IMR-90 (cell line): ENCODE results near the gene RET. TPM values are rescaled to one million over a fixed set of nuclear protein-coding genes. Genes with fewer than 3 reads are reported as not detected.

ENCODE experiments used
- ATAC-seq: fragments of 200-7000 bp; cut with Tn5 transposase; 2 replicates; pipeline ENCODE4 v1.9.1; 2020; ENCODE audit warnings: low read depth, mild to moderate bottlenecking, moderate library complexity
- BruUV-seq: library from RNA; stranded (reverse); fragments of 400-500 nt; replicated peaks from 2 replicates; lab custom pipeline; 2021; lab: Mats Ljungman, UMichigan
- CTCF ChIA-PET: fragments of 300-600 bp; formaldehyde crosslinking; extraction: SDS; loops from one replicate; lab custom pipeline; 2021; ENCODE audit warnings: antibody characterized with exemption; lab: Yijun Ruan, JAX
- POLR2A ChIA-PET: fragments of 300-600 bp; sonication (Branson Sonifier 250); formaldehyde crosslinking; loops from one replicate; lab custom pipeline; 2022; ENCODE audit warnings: antibody characterized with exemption; ENCODE audit not compliant: unreplicated experiment; lab: Charles Lee
- DNase-seq: peaks from one replicate; pipeline ENCODE4 v3.0.0; 2013
- H2AFZ ChIP-seq: replicated peaks from 2 replicates; pipeline ENCODE3; 2013; ENCODE audit warnings: low read length, mild to moderate bottlenecking; ENCODE audit not compliant: poor library complexity
- H2AK5ac ChIP-seq: 2 replicates; pipeline ENCODE4 v1.6.1; 2013; ENCODE audit warnings: low read depth, low read length, inconsistent platforms
- H2AK9ac ChIP-seq: replicated peaks from 2 replicates; pipeline ENCODE3; 2013; ENCODE audit warnings: mild to moderate bottlenecking, low read depth, low read length, moderate library complexity; ENCODE audit not compliant: poor library complexity
- H2BK120ac ChIP-seq: 2 replicates; pipeline ENCODE4 v1.6.1; 2013; ENCODE audit warnings: low read depth, low read length, inconsistent platforms
- H2BK15ac ChIP-seq: 3 replicates; pipeline ENCODE4 v1.6.1; 2013; ENCODE audit warnings: low read depth, low read length, inconsistent platforms
- H2BK20ac ChIP-seq: 2 replicates; pipeline ENCODE4 v1.6.1; 2013; ENCODE audit warnings: low read depth, mild to moderate bottlenecking, inconsistent platforms, low read length, moderate library complexity
- H2BK5ac ChIP-seq: 2 replicates; pipeline ENCODE4 v1.6.1; 2013; ENCODE audit warnings: mild to moderate bottlenecking, low read depth, low read length, inconsistent platforms; ENCODE audit not compliant: poor library complexity, severe bottlenecking
- H3K14ac ChIP-seq: replicated peaks from 2 replicates; pipeline ENCODE4 v1.6.1; 2013; ENCODE audit warnings: low read depth, low read length, inconsistent platforms
- H3K18ac ChIP-seq: 2 replicates; pipeline ENCODE4 v1.6.1; 2013; ENCODE audit warnings: low read depth, low read length, control low read depth
- H3K23ac ChIP-seq: 2 replicates; pipeline ENCODE4 v1.6.1; 2013; ENCODE audit warnings: low read depth, low read length, inconsistent platforms
- H3K27ac ChIP-seq: 2 replicates; pipeline ENCODE4 v1.5.1; 2013; ENCODE audit warnings: mild to moderate bottlenecking, control low read depth, low read length; ENCODE audit not compliant: insufficient read depth
- H3K27me3 ChIP-seq: 2 replicates; pipeline ENCODE4 v1.6.1; 2013; ENCODE audit warnings: low read length; ENCODE audit not compliant: control insufficient read depth, insufficient read depth
- H3K36me3 ChIP-seq: 2 replicates; pipeline ENCODE4 v1.6.1; 2013; ENCODE audit warnings: low read length, mixed read lengths; ENCODE audit not compliant: control insufficient read depth, insufficient read depth
- H3K4ac ChIP-seq: 2 replicates; pipeline ENCODE4 v1.6.1; 2013; ENCODE audit warnings: low read depth, low read length, inconsistent platforms
- H3K4me1 ChIP-seq: 2 replicates; pipeline ENCODE4 v1.6.1; 2013; ENCODE audit warnings: low read length, mixed read lengths; ENCODE audit not compliant: control insufficient read depth, insufficient read depth
- H3K4me2 ChIP-seq: 2 replicates; pipeline ENCODE4 v1.6.1; 2013; ENCODE audit warnings: low read depth, mild to moderate bottlenecking, control low read depth, low read length, moderate library complexity
- H3K4me3 ChIP-seq: 2 replicates; pipeline ENCODE4 v1.5.1; 2013; ENCODE audit warnings: low read depth, mild to moderate bottlenecking, control low read depth, low read length, moderate library complexity; ENCODE audit not compliant: insufficient read depth
- H3K56ac ChIP-seq: 2 replicates; pipeline ENCODE4 v1.6.1; 2013; ENCODE audit warnings: low read length, inconsistent platforms; ENCODE audit not compliant: insufficient read depth; ENCODE audit errors: extremely low read depth
- H3K79me1 ChIP-seq, 2 experiments: 2 replicates each; pipeline ENCODE4 v1.6.1; 2013; ENCODE audit warnings: low read length in 2 of 2, inconsistent platforms in 1 of 2, low read depth in 1 of 2
- H3K9ac ChIP-seq: 2 replicates; pipeline ENCODE4 v1.6.1; 2013; ENCODE audit warnings: low read depth, low read length, control low read depth
- H3K9me1 ChIP-seq: 2 replicates; pipeline ENCODE4 v1.6.1; 2013; ENCODE audit warnings: low read length, inconsistent platforms; ENCODE audit not compliant: insufficient read depth
- H3K9me3 ChIP-seq: 2 replicates; pipeline ENCODE4 v1.6.1; 2013; ENCODE audit warnings: low read length; ENCODE audit not compliant: control insufficient read depth, insufficient read depth
- H4K20me1 ChIP-seq: 2 replicates; pipeline ENCODE4 v1.6.1; 2013; ENCODE audit warnings: low read length, inconsistent platforms; ENCODE audit not compliant: insufficient read depth
- H4K5ac ChIP-seq: 2 replicates; pipeline ENCODE4 v1.6.1; 2013; ENCODE audit warnings: mild to moderate bottlenecking, low read depth, low read length, control low read depth
- H4K8ac ChIP-seq, 2 experiments: 2 replicates each; pipeline ENCODE4 v1.6.1; 2013; ENCODE audit warnings: low read depth in 2 of 2, low read length in 2 of 2, control low read depth in 1 of 2, inconsistent platforms in 1 of 2
- H4K91ac ChIP-seq: 2 replicates; pipeline ENCODE4 v1.6.1; 2013; ENCODE audit warnings: low read depth, low read length, inconsistent platforms; ENCODE audit not compliant: insufficient read depth
- MXI1 ChIP-seq: IDR thresholded peaks from 2 replicates; pipeline ENCODE4 v1.6.1; 2012; ENCODE audit warnings: low read depth, mild to moderate bottlenecking, low read length, moderate library complexity, borderline replicate concordance
- NFE2L2 ChIP-seq: fragments of 150-350 bp; IDR thresholded peaks from 2 replicates; pipeline ENCODE4 v1.6.1; 2016; ENCODE audit warnings: low read depth, mild to moderate bottlenecking, low read length
- RCOR1 ChIP-seq: IDR thresholded peaks from 2 replicates; pipeline ENCODE4 v1.6.1; 2012; ENCODE audit warnings: mild to moderate bottlenecking, low read length, improper control_type of control experiment; ENCODE audit not compliant: insufficient replicate concordance
- WGBS, 2 experiments: methylation state at CpG; one replicate each; pipeline versions ENCODE4 v1.1.5 to v1.1.7; 2013; ENCODE audit warnings: missing lambda C conversion rate in 2 of 2; ENCODE audit not compliant: insufficient read length in 1 of 2; ENCODE audit errors: extremely low coverage in 2 of 2; 5-methylcytosine and 5-hydroxymethylcytosine counted together
- dilution Hi-C: fragments of 300-500 bp; cut with HindIII; formaldehyde crosslinking; loops from one replicate; pipeline ENCODE4 v1.14.3; 2018; ENCODE audit warnings: low sequenced_read_pairs; ENCODE audit not compliant: unreplicated experiment
- in situ Hi-C: fragments of 300-500 bp; cut with MboI; formaldehyde crosslinking; loops from 3 replicates; pipeline ENCODE4 v1.14.3; 2019; ENCODE audit warnings: low sequenced_read_pairs, inconsistent platforms, mixed read lengths
- intact Hi-C: fragments of 100-400 bp; cut with micrococcal nuclease; formaldehyde crosslinking; loops from 2 replicates; pipeline ENCODE4 v1.10.0; 2022
- polyA plus RNA-seq, 3 experiments: library from polyadenylated mRNA; depleted of rRNA; stranded (reverse); fragments of >200 nt; gene quantifications; 2 replicates each; pipeline ENCODE4 v1.2.3, GENCODE V29; 2012; ENCODE audit warnings: low replicate concordance in 1 of 3
- total RNA-seq: library from RNA; depleted of rRNA; stranded (reverse); fragments of >200 nt; gene quantifications from 2 replicates; pipeline ENCODE4 v1.2.3, GENCODE V29; 2012

The RET gene
- total and polyA plus RNA-seq, 2 of the 4 experiments (the other 2 are of a cell fraction), result 0.10 to 0.18 TPM

- Histone ChIP-seq H3K4me2 (no peak overlapping the region), H3K4me1 (no peaks in the 10 kb centered on the region), H3K27ac (no peak overlapping the region), H3K56ac (no peak overlapping the region), H2AK5ac (no peak overlapping the region), H2AFZ (no peak overlapping the region), H3K4me3 (no peak overlapping the region), H4K5ac (no peak overlapping the region), H3K36me3 (peaks cover 28% of the 10 kb centered on the region), H2AK9ac (no peak overlapping the region), H3K9me3 (no peaks in the 10 kb centered on the region), H4K8ac (no peak overlapping the region), H3K9me1 (peaks cover 6% of the 10 kb centered on the region; the same call in 1 of the 2 replicates), H3K14ac (no peak overlapping the region), H3K23ac (no peak overlapping the region), H3K18ac (no peak overlapping the region), H3K4ac (no peak overlapping the region), H2BK20ac (no peak overlapping the region), H4K91ac (no peak overlapping the region), H2BK120ac (no peak overlapping the region), H2BK5ac (no peak overlapping the region), H4K20me1 (no peaks in the 10 kb centered on the region; the same call in 1 of the 2 replicates), H2BK15ac (no peak overlapping the region), H3K9ac (no peak overlapping the region), H3K79me1 (peaks cover 10 to 17% of the 10 kb centered on the region in 2 experiments), H3K27me3 (no peaks in the 10 kb centered on the region)
- in situ Hi-C loops, result no loop called here
- intact Hi-C loops, result no loop called here
- dilution Hi-C loops, result no loop called here
- ChIA-PET POLR2A (no interaction called here), CTCF (no interaction called here)
- no peak for ATAC-seq
- no peak for DNase-seq
- no peak for TF ChIP-seq NFE2L2
- no peak for TF ChIP-seq MXI1
- TF ChIP-seq RCOR1, result no peak
- WGBS, 2 experiments, result 93% methylated on average over 2 of the region's 3 CpGs; no CpG with 5 or more reads in 1 of the 2 experiments
- BruUV-seq, result no TSS peak
Observed at GRCh38 chr10:43176271-43176670, 99.4 kb downstream of the RET start.
